ENCODE data around the gene SART3. TPM values are rescaled to one million over a fixed set of nuclear protein-coding genes. Genes with fewer than 3 reads are reported as not detected.

Gene SART3
- total and polyA plus RNA-seq, 11 donors = 13.3 to 33.2 (median 24.0) TPM

DNA sequence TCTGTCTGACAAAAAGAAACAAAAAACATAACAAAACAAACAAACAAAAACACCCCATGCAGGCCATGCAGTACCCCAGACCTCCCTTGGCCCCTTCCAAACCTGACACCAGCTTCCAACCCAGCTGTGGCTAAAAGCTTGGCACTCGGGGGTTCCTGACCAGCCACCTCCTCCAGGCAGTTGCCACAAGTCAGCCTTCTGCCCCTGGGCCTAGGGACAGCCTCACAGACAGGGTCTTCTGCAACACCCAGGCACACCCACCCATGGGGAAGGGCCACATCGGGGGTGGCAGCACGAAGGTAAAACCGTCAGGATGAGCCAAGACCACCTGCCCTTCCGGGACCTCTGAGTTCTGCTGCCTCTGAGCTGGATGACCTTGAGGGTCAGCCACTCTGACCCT lies 47.6 kb upstream of the SART3 start:
- DNase-seq (no peak), ATAC-seq (no peak)
- Histone ChIP-seq H3K36me3 (no peaks in the 10 kb centered on the region), H3K27ac (no peak overlapping the region), H3K4me3 (no peak overlapping the region), H3K4me1 (peaks cover 0 to 18% (median 11%) of the 10 kb centered on the region in 12 donors), H3K9me3 (no peaks in the 10 kb centered on the region), H3K27me3 (no peaks in the 10 kb centered on the region)
- intact Hi-C loops (cut with DNase I) = loop anchor here in 1 of 10 donors (10.0 kb wide), 1 partner anchor 434 kb away; no protein-coding TSS in a partner anchor
- no peak for TF ChIP-seq POLR2A (IDR thresholded peaks at IDR 0.05)
- TF ChIP-seq, protein P1, sequence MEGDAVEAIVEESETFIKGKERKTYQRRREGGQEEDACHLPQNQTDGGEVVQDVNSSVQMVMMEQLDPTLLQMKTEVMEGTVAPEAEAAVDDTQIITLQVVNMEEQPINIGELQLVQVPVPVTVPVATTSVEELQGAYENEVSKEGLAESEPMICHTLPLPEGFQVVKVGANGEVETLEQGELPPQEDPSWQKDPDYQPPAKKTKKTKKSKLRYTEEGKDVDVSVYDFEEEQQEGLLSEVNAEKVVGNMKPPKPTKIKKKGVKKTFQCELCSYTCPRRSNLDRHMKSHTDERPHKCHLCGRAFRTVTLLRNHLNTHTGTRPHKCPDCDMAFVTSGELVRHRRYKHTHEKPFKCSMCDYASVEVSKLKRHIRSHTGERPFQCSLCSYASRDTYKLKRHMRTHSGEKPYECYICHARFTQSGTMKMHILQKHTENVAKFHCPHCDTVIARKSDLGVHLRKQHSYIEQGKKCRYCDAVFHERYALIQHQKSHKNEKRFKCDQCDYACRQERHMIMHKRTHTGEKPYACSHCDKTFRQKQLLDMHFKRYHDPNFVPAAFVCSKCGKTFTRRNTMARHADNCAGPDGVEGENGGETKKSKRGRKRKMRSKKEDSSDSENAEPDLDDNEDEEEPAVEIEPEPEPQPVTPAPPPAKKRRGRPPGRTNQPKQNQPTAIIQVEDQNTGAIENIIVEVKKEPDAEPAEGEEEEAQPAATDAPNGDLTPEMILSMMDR (IDR thresholded peaks at IDR 0.05) = no peak
- WGBS, 4 donors = 79 to 92% (median 82%) methylated on average over 5 of the region's 5 CpGs

DNA sequence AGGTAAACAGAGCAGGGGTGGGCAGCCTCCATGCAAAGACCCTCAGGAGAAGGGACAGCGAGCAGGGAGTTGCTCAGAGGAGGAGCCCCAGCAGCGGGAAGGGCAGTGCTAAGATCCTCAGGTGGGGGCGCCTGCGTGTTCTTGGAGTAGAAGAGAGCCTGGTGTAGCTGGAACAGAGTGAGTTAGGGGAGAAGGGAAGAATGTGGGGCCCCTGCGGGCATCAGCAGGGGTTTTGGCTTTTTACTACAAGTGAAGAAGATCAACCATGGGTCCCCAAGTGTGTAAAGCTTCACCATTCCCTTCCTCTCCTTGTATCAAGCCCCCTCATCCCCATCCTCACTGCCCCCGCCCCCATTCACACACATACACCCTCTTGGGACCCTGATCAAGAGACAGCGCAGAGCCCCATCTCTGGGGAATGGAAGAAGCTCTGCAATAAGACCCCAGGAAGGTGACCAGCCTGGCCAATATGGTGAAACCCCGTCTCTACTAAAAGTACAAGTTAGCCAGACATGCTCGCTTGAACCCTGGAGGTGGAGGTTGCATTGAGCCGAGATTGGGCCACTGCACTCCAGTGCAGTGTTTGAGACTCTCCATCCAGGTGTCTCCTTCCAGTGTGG lies 47.1 kb upstream of the SART3 start:
- TF ChIP-seq, protein P1 (IDR thresholded peaks at IDR 0.05) = no peak
- no peak for TF ChIP-seq POLR2A (IDR thresholded peaks at IDR 0.05)
- no peaks in the 10 kb centered on the region for H3K27me3 ChIP-seq
- ATAC-seq (no peak), DNase-seq (no peak)
- no peak overlapping the region for H3K27ac ChIP-seq
- no peaks in the 10 kb centered on the region for H3K9me3 ChIP-seq
- WGBS, 4 donors = 88 to 96% (median 92%) methylated on average over 10 of the region's 10 CpGs
- no peaks in the 10 kb centered on the region for H3K36me3 ChIP-seq
- no peak overlapping the region for H3K4me3 ChIP-seq
- H3K4me1 ChIP-seq = peaks cover 0 to 17% (median 11%) of the 10 kb centered on the region in 12 donors
- intact Hi-C loops (cut with DNase I) = loop anchor here in 1 of 10 donors (10.0 kb wide), 1 partner anchor 433 kb away; no protein-coding TSS in a partner anchor

DNA sequence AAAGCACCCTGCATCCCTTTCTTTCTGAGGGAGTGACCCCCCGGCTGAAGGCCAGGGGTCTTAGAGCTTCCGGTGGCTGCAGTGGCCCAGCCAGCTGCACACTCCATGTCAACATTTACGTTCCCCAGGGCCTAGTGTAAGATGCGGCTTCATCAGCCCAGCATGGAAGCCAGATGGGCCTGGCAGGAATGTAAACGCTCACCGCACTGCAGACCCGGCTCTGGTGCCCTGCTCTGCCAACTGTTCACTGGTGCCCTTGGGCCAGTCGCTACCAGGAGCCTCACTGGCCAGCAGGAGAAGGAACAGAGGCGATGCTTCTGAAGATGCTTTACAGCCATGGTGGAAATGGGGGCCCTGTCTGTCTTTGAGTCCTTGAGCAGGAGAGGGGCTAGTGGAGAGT lies 45.5 kb upstream of the SART3 start:
- H3K4me3 ChIP-seq = no peak overlapping the region
- H3K36me3 ChIP-seq = no peaks in the 10 kb centered on the region
- no peaks in the 10 kb centered on the region for H3K9me3 ChIP-seq
- no peak overlapping the region for H3K27ac ChIP-seq
- DNase-seq = no peak
- ATAC-seq = no peak
- 72 to 75% (median 74%) methylated on average over 9 of the region's 9 CpGs for WGBS, 4 donors
- TF ChIP-seq, protein P1 (IDR thresholded peaks at IDR 0.05) = no peak
- TF ChIP-seq POLR2A (IDR thresholded peaks at IDR 0.05) = no peak
- H3K4me1 ChIP-seq = peaks cover 0 to 17% (median 9%) of the 10 kb centered on the region in 12 donors
- intact Hi-C loops (cut with DNase I) = loop anchor here in 1 of 10 donors (10.0 kb wide), 1 partner anchor 432 kb away; no protein-coding TSS in a partner anchor
- H3K27me3 ChIP-seq = no peaks in the 10 kb centered on the region

DNA sequence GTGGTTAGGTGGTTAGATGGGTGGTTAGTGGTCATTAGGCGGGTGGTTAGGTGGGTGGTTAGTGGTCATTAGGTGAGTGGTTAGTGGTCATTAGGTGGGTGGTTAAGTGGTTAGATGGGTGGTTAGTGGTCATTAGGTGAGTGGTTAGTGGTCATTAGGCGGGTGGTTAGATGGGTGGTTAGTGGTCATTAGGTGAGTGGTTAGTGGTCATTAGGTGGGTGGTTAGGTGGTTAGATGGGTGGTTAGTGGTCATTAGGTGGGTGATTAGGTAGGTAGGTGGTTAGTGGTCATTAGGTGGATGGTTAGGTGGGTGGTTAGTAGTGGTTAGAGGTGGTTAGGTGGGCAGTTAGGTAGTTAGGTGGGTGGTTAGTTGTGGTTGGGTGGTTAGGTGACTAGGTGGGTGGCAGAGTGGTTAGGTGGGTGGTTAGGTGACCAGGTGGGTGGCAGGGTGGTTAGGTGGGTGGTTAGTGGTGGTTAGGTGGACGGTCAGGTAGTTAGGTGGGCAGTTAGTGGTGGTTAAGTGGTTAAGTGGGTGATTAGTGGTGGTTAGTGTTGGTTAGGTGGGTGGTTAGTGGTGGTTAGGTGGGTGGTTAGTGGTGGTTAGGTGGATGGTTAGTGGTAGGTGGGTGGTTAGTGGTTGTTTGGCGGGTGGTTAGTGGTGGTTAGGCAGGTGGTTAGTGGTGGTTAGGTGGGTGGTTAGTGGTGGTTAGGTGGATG lies 44.9 kb upstream of the SART3 start:
- Histone ChIP-seq H3K27me3 (no peaks in the 10 kb centered on the region), H3K36me3 (no peaks in the 10 kb centered on the region), H3K27ac (no peak overlapping the region), H3K4me3 (no peak overlapping the region), H3K9me3 (no peaks in the 10 kb centered on the region), H3K4me1 (peaks cover 0 to 17% (median 9%) of the 10 kb centered on the region in 12 donors)
- WGBS, 4 donors = 87 to 100% (median 97%) methylated on average over 4 of the region's 4 CpGs
- TF ChIP-seq, protein P1 (IDR thresholded peaks at IDR 0.05) = no peak
- TF ChIP-seq POLR2A (IDR thresholded peaks at IDR 0.05) = no peak
- intact Hi-C loops (cut with DNase I) = loop anchor here in 1 of 10 donors (10.0 kb wide), 1 partner anchor 431 kb away; no protein-coding TSS in a partner anchor
- no peak for DNase-seq
- ATAC-seq = no peak

Data from heart left ventricle (tissue), 16 donors.